WTC11 (cell line): Measurements from ENCODE around the gene ZNRF3.

Experiments used
- ZNF532 ChIP-seq: fragments of 250-450 bp; sonication (Bioruptor Pico); IDR thresholded peaks from 2 replicates; pipeline ENCODE4 v1.9.0; 2021; ENCODE audit warnings: mild to moderate bottlenecking, borderline replicate concordance
- TF ChIP-seq, protein P1 (sequence below): fragments of 200-600 bp; IDR thresholded peaks from 2 replicates; pipeline ENCODE4 v1.8.0; 2022; ENCODE audit warnings: antibody characterized with exemption
- TF ChIP-seq, protein P2 (sequence below): sonication (generic); formaldehyde crosslinking; IDR thresholded peaks from 2 replicates; pipeline ENCODE4 v1.8.0; 2023; ENCODE audit warnings: mild to moderate bottlenecking, missing genetic modification reagents

GRCh38 chr22:29070490-29070889 lies 187.1 kb downstream of the ZNRF3 start:
- TF ChIP-seq, protein P1, sequence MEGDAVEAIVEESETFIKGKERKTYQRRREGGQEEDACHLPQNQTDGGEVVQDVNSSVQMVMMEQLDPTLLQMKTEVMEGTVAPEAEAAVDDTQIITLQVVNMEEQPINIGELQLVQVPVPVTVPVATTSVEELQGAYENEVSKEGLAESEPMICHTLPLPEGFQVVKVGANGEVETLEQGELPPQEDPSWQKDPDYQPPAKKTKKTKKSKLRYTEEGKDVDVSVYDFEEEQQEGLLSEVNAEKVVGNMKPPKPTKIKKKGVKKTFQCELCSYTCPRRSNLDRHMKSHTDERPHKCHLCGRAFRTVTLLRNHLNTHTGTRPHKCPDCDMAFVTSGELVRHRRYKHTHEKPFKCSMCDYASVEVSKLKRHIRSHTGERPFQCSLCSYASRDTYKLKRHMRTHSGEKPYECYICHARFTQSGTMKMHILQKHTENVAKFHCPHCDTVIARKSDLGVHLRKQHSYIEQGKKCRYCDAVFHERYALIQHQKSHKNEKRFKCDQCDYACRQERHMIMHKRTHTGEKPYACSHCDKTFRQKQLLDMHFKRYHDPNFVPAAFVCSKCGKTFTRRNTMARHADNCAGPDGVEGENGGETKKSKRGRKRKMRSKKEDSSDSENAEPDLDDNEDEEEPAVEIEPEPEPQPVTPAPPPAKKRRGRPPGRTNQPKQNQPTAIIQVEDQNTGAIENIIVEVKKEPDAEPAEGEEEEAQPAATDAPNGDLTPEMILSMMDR: no peak
- TF ChIP-seq, protein P2, sequence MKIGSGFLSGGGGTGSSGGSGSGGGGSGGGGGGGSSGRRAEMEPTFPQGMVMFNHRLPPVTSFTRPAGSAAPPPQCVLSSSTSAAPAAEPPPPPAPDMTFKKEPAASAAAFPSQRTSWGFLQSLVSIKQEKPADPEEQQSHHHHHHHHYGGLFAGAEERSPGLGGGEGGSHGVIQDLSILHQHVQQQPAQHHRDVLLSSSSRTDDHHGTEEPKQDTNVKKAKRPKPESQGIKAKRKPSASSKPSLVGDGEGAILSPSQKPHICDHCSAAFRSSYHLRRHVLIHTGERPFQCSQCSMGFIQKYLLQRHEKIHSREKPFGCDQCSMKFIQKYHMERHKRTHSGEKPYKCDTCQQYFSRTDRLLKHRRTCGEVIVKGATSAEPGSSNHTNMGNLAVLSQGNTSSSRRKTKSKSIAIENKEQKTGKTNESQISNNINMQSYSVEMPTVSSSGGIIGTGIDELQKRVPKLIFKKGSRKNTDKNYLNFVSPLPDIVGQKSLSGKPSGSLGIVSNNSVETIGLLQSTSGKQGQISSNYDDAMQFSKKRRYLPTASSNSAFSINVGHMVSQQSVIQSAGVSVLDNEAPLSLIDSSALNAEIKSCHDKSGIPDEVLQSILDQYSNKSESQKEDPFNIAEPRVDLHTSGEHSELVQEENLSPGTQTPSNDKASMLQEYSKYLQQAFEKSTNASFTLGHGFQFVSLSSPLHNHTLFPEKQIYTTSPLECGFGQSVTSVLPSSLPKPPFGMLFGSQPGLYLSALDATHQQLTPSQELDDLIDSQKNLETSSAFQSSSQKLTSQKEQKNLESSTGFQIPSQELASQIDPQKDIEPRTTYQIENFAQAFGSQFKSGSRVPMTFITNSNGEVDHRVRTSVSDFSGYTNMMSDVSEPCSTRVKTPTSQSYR (CRISPR knock-in tag): no peak
- no peak for TF ChIP-seq ZNF532 (CRISPR knock-in tag)
